Ovary (tissue), 9 donors: ENCODE results near the gene NUP93. TPM values are rescaled to one million over a fixed set of nuclear protein-coding genes. Genes with fewer than 3 reads are reported as not detected.

ENCODE experiments used
- DNase-seq, 5 donors: peaks; one replicate each; pipeline ENCODE4 v3.0.0-alpha.2; 2019 to 2020
- H3K27ac ChIP-seq, 2 donors: fragments of 200-600 bp; one replicate each; pipeline versions ENCODE4 v1.5.1 to v1.8.0; 2019 to 2022
- H3K27me3 ChIP-seq: fragments of 200-600 bp; one replicate; pipeline ENCODE4 v1.8.0; 2022
- H3K36me3 ChIP-seq: fragments of 200-600 bp; sonication (generic); one replicate; pipeline ENCODE4 v1.5.1; 2019
- H3K4me1 ChIP-seq: one replicate; pipeline ENCODE4 v1.8.1; 2013; ENCODE audit warnings: mild to moderate bottlenecking, moderate library complexity; ENCODE audit not compliant: insufficient read depth
- H3K4me3 ChIP-seq: fragments of 200-600 bp; sonication (generic); one replicate; pipeline ENCODE4 v1.5.1; 2017
- H3K9me3 ChIP-seq, 2 donors: fragments of 200-600 bp in 1 of 2; sonication (generic) in 1 of 2; one replicate each; pipeline versions ENCODE4 v1.5.1 to v1.8.1; 2013 to 2019; ENCODE audit warnings: mild to moderate bottlenecking in 1 of 2, moderate library complexity in 1 of 2
- EP300 ChIP-seq: sonication (generic); formaldehyde crosslinking; IDR thresholded peaks from one replicate; pipeline ENCODE4 v1.6.1; 2017; ENCODE audit warnings: antibody characterized with exemption
- POLR2A ChIP-seq: fragments of 450-650 bp; IDR thresholded peaks from one replicate; pipeline ENCODE4 v1.6.1; 2017; ENCODE audit warnings: antibody characterized with exemption, mild to moderate bottlenecking, moderate library complexity
- WGBS, 3 donors: extraction: QIAGEN DNeasy Blood & Tissue Kit in 1 of 3; methylation state at CpG; one replicate each; pipeline versions ENCODE4 v1.1.5 to v1.1.7; 2013 to 2017; 5-methylcytosine and 5-hydroxymethylcytosine counted together
- intact Hi-C, 4 donors: fragments of 100-400 bp; cut with DNase I; formaldehyde crosslinking; loops; one replicate each; pipeline versions ENCODE4 v1.11.0 to v1.15.1; 2022 to 2023
- polyA plus RNA-seq, 2 donors: library from polyadenylated mRNA; stranded (reverse); fragments of 200-250 nt in 1 of 2; fragments of 350-450 nt in 1 of 2; fragmentation: Illumina TruSeq in 1 of 2; extraction: RNeasy Lipid Tissue Mini Kit (QIAGEN cat#74804) in 1 of 2; gene quantifications; one replicate each; pipeline ENCODE4 v1.2.3, GENCODE V29; 2013 to 2014
- total RNA-seq, 7 donors: library from RNA; depleted of rRNA in 2 of 7; stranded (reverse); fragments of >200 nt in 2 of 7; fragmentation: NEBNext Ultra II Directional in 3 of 7; extraction: Animal tissue kit (Norgen Biotek cat#: 25700) in 3 of 7; gene quantifications; one replicate each; pipeline versions ENCODE4 v1.1.0 to v1.2.4, GENCODE V29; 2016 to 2023
- TF ChIP-seq, protein P1 (sequence below), 3 donors: fragments of 450-650 bp in 2 of 3; fragments of 200-600 bp in 1 of 3; IDR thresholded peaks; one replicate each; pipeline versions ENCODE4 v1.5.1 to v1.8.0; 2016 to 2022; ENCODE audit warnings: antibody characterized with exemption in 3 of 3, mild to moderate bottlenecking in 1 of 3
- donor health status: DM: no; HTN: no; CAD: no; lungs with moderate emphysema.
- donor health status: DM: no; HTN: no; CAD: no.
- donor health status: Bipolar disorder and iron deficiency.
- donor health status: DM: yes; HTN: yes; CAD: no.
- donor health status: DM: no; HTN: no; CAD: no.
- donor health status: DM: yes; HTN: yes; CAD: no.

NUP93 gene
- total and polyA plus RNA-seq, 9 donors, result 24.1 to 53.9 (median 42.7) TPM

DNA sequence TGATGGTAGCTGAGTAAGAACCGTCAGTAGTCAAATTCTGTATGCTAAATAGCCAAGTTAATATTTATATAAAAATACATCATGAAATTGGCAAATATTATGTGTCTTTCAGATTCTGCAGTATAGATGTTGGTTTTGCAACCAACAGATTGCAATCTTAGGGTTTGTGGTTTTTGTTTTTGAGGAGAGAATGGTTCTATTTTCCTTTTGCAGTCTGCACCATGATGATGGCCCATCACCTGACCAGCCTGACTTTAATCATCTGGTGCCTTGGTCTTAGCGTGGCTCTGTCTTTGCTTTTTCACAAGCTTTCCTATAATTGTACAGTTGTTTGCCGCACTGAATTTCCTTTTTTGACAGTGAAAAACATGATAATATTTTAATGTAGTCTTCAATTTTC is 50.7 kb downstream of the NUP93 start:
- WGBS, 3 donors, result 93 to 96% (median 95%) methylated on average over 3 of the region's 3 CpGs
- Histone ChIP-seq H3K4me3 (no peak overlapping the region), H3K9me3 (no peaks in the 10 kb centered on the region), H3K27me3 (no peaks in the 10 kb centered on the region), H3K27ac (no peak overlapping the region), H3K4me1 (peaks cover 1% of the 10 kb centered on the region), H3K36me3 (no peaks in the 10 kb centered on the region)
- no peak for DNase-seq
- intact Hi-C loops, result no loop called here
- TF ChIP-seq, protein P1, sequence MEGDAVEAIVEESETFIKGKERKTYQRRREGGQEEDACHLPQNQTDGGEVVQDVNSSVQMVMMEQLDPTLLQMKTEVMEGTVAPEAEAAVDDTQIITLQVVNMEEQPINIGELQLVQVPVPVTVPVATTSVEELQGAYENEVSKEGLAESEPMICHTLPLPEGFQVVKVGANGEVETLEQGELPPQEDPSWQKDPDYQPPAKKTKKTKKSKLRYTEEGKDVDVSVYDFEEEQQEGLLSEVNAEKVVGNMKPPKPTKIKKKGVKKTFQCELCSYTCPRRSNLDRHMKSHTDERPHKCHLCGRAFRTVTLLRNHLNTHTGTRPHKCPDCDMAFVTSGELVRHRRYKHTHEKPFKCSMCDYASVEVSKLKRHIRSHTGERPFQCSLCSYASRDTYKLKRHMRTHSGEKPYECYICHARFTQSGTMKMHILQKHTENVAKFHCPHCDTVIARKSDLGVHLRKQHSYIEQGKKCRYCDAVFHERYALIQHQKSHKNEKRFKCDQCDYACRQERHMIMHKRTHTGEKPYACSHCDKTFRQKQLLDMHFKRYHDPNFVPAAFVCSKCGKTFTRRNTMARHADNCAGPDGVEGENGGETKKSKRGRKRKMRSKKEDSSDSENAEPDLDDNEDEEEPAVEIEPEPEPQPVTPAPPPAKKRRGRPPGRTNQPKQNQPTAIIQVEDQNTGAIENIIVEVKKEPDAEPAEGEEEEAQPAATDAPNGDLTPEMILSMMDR (IDR thresholded peaks at IDR 0.05), result no peak
- no peak for TF ChIP-seq EP300
- no peak for TF ChIP-seq POLR2A

DNA sequence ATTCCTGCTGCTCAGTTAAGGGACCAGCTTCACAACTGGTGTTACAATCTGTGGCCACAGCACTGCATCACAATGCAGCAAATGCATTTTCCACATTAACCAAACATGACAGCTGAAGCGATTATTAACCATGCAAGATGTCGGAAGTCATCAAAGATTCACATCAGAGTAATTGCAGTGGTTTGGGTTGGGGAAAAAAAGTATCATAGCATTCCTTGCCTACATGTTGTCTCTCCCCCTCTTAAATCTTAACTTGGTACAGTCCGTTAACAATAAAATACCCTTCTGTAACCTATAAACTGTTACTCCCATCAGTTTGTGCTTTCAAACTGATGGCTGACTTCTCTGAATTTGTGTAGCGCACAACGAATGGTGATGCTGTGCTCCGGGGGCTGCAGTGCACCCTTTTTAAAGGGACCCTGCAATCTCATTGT is 51.6 kb downstream of the NUP93 start:
- no peak for TF ChIP-seq POLR2A
- TF ChIP-seq, protein P1 (IDR thresholded peaks at IDR 0.05), result no peak
- TF ChIP-seq EP300, result no peak
- peaks cover 4% of the 10 kb centered on the region for H3K4me1 ChIP-seq
- 83 to 90% (median 84%) methylated on average over 6 of the region's 6 CpGs for WGBS, 3 donors
- intact Hi-C loops, result no loop called here
- H3K27ac ChIP-seq, result no peak overlapping the region
- H3K36me3 ChIP-seq, result no peaks in the 10 kb centered on the region
- no peak for DNase-seq
- H3K27me3 ChIP-seq, result no peaks in the 10 kb centered on the region
- no peaks in the 10 kb centered on the region for H3K9me3 ChIP-seq
- no peak overlapping the region for H3K4me3 ChIP-seq

DNA sequence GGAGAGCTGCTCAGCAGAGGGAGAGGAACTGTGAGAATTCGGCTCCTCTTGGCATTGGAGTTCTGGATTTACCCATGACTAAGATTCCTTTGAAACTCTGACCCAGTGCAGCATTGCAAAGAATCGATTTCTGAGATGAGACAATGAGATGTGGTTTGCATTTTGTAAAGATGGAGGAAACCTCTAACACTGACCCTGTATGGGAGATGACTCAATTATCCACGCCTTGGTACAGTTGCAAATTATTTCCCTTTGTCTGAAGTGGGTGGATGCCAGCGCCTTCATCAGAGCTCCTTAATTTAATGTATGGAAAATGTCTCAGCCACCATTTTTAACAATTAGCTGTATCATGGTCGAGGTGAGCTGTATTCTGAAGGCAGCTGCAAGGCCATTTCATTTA is 53.4 kb downstream of the NUP93 start:
- H3K4me3 ChIP-seq, result no peak overlapping the region
- H3K9me3 ChIP-seq, result no peaks in the 10 kb centered on the region
- no peaks in the 10 kb centered on the region for H3K27me3 ChIP-seq
- H3K27ac ChIP-seq, result no peak overlapping the region
- H3K4me1 ChIP-seq, result peaks cover 4% of the 10 kb centered on the region
- WGBS, 3 donors, result 89 to 92% (median 92%) methylated on average over 5 of the region's 5 CpGs
- no peak for DNase-seq
- no peaks in the 10 kb centered on the region for H3K36me3 ChIP-seq
- intact Hi-C loops, result no loop called here
- TF ChIP-seq, protein P1 (IDR thresholded peaks at IDR 0.05), result no peak
- TF ChIP-seq EP300 (no peak), POLR2A (no peak)

DNA sequence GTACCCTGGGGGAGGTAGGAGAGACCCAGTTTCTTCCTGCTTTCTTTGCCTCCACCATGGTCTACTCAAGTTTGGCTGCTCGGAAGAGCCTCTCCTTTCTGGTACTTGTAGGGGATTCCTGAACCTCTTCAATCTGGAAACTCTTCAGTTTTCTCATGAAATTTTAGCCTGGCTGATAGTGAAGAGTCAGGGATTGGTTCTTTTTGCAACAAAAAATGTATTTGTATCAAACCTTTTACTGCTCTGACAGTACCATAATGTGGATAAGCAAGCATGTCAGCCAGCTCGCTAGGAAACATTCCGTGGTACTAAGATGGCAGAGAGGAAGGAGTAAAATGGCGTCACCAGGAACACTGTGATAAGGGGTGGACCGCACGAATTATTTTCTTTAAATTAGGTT is 55.4 kb downstream of the NUP93 start:
- Histone ChIP-seq H3K27me3 (no peaks in the 10 kb centered on the region), H3K27ac (no peak overlapping the region), H3K36me3 (no peaks in the 10 kb centered on the region), H3K4me3 (no peak overlapping the region), H3K4me1 (peaks cover 2% of the 10 kb centered on the region), H3K9me3 (no peaks in the 10 kb centered on the region)
- intact Hi-C loops, result no loop called here
- 96 to 98% (median 97%) methylated on average over 6 of the region's 6 CpGs for WGBS, 3 donors
- no peak for TF ChIP-seq EP300
- TF ChIP-seq, protein P1 (IDR thresholded peaks at IDR 0.05), result no peak
- TF ChIP-seq POLR2A, result no peak
- DNase-seq, result no peak

DNA sequence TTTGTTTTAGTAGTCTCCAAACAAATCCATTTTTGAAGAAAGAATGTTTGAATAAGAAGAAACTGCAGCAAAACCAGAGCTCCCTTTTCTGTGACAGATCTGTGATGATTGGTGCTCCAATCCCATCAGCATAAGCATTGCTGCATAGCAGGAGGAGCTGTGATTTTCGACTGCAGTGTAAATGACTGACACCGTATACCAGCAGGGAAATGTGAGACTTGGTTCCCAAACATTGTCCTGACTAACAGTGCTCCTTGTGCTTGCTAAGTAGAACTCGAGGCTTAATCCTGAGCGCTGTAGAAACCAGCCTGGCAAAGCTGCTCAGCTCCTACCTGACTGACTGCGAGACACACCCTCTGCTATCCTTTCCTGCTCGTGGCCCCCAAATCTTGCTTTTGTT is 57.2 kb downstream of the NUP93 start:
- Histone ChIP-seq H3K4me3 (no peak overlapping the region), H3K27ac (no peak overlapping the region), H3K4me1 (peaks cover 2% of the 10 kb centered on the region), H3K9me3 (no peaks in the 10 kb centered on the region), H3K36me3 (no peaks in the 10 kb centered on the region), H3K27me3 (no peaks in the 10 kb centered on the region)
- intact Hi-C loops, result no loop called here
- no peak for DNase-seq
- no peak for TF ChIP-seq POLR2A
- TF ChIP-seq, protein P1 (IDR thresholded peaks at IDR 0.05), result no peak
- 89 to 92% (median 91%) methylated on average over 6 of the region's 6 CpGs for WGBS, 3 donors
